Stomach (tissue), 4 donors: ENCODE results near the gene SLC25A46.

Experiments
- EP300 ChIP-seq: sonication (generic); formaldehyde crosslinking; IDR thresholded peaks from one replicate; pipeline ENCODE4 v1.6.1; 2017; ENCODE audit warnings: antibody characterized with exemption
- POLR2A ChIP-seq, 4 donors: fragments of 450-650 bp; IDR thresholded peaks; one replicate each; pipeline ENCODE4 v1.6.1; 2016; ENCODE audit warnings: antibody characterized with exemption in 4 of 4, control low read depth in 2 of 4, mild to moderate bottlenecking in 1 of 4, moderate library complexity in 1 of 4
- POLR2AphosphoS5 ChIP-seq, 3 donors: sonication (generic); formaldehyde crosslinking; IDR thresholded peaks; one replicate each; pipeline ENCODE4 v1.6.1; 2016; ENCODE audit warnings: antibody characterized with exemption in 3 of 3
- TF ChIP-seq, protein P1 (sequence below), 7 experiments: fragments of 450-650 bp in 4 of 7; fragments of 200-600 bp in 3 of 7; sonication (generic) in 3 of 7; IDR thresholded peaks; one replicate each; pipeline ENCODE4 v1.5.1; 2016 to 2019; ENCODE audit warnings: antibody characterized with exemption in 7 of 7, control low read depth in 2 of 7, mild to moderate bottlenecking in 1 of 7

DNA sequence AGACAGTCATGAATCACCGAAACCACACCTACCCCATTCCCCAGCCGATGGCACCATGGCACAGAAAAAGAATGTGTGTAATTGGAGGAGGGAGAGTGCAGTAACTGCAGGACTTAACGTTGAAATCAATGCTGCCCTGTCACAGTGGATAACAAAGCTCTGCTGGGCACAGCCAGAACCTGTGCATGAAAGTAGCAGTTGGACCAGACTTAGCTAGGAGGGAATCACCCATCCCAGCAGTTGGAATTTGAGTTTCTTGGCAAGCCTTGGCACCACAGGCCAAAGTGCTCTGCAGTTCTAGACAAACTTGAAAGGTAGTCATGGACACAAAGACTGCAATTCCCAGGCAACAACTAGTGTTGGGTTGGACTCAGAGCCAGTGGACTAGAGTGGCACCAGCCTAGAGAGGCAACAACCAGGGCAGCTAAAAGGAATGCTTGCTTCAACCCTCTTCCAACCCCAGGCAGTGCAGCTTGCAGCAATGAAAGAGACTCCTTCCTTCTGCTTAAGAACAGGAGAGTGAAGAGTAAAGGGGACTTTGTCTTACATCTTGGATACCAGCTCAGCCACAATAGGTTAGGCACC is 31.5 kb upstream of the SLC25A46 start:
- TF ChIP-seq, protein P1, sequence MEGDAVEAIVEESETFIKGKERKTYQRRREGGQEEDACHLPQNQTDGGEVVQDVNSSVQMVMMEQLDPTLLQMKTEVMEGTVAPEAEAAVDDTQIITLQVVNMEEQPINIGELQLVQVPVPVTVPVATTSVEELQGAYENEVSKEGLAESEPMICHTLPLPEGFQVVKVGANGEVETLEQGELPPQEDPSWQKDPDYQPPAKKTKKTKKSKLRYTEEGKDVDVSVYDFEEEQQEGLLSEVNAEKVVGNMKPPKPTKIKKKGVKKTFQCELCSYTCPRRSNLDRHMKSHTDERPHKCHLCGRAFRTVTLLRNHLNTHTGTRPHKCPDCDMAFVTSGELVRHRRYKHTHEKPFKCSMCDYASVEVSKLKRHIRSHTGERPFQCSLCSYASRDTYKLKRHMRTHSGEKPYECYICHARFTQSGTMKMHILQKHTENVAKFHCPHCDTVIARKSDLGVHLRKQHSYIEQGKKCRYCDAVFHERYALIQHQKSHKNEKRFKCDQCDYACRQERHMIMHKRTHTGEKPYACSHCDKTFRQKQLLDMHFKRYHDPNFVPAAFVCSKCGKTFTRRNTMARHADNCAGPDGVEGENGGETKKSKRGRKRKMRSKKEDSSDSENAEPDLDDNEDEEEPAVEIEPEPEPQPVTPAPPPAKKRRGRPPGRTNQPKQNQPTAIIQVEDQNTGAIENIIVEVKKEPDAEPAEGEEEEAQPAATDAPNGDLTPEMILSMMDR (IDR thresholded peaks at IDR 0.05), result no peak
- TF ChIP-seq POLR2A (IDR thresholded peaks at IDR 0.05) (no peak), POLR2AphosphoS5 (IDR thresholded peaks at IDR 0.05) (no peak), EP300 (no peak)
